Adrenal gland (tissue), 5 donors: ENCODE results near the gene PHOX2B.

Experiments
- CTCF ChIP-seq, 6 experiments: fragments of 450-650 bp in 4 of 6; fragments of 200-600 bp in 2 of 6; sonication (generic) in 1 of 6; IDR thresholded peaks; 1 replicate in 5 of 6; 2 replicates in 1 of 6; pipeline versions ENCODE4 v1.5.1 to v1.8.0; 2016 to 2021; ENCODE audit warnings: antibody characterized with exemption in 6 of 6, mild to moderate bottlenecking in 2 of 6, moderate library complexity in 1 of 6
- POLR2A ChIP-seq, 2 donors: fragments of 450-650 bp; IDR thresholded peaks; one replicate each; pipeline ENCODE4 v1.6.1; 2017; ENCODE audit warnings: antibody characterized with exemption in 2 of 2, mild to moderate bottlenecking in 2 of 2, moderate library complexity in 1 of 2
- donor health status: DM: no; HTN: no; CAD: no.

- TF ChIP-seq CTCF (IDR thresholded peaks at IDR 0.05) (no peak), POLR2A (IDR thresholded peaks at IDR 0.05) (no peak)
Measured at GRCh38 chr4:41701983-41702382, 46.5 kb downstream of the PHOX2B start.
